AG20443 (cell line): ENCODE data around the gene ALDH9A1.
"Not testable (repeated sequence)": the region's sequence is repeated elsewhere in the genome, so short reads cannot be mapped to it uniquely, and the experiment has no call there.

Source experiments
- DNase-seq: peaks from one replicate; pipeline ENCODE4 v3.0.0; 2012; ENCODE audit warnings: low spot score, mixed read lengths

The ALDH9A1 gene

GRCh38 chr1:165697881-165698760 lies at the start of gene ALDH9A1:
TSS of gene ALDH9A1 (minus strand) at chr1:165698562. CDS start at chr1:165698558, 4 bp downstream.
- DNase-seq: peak; percentile 96

DNA sequence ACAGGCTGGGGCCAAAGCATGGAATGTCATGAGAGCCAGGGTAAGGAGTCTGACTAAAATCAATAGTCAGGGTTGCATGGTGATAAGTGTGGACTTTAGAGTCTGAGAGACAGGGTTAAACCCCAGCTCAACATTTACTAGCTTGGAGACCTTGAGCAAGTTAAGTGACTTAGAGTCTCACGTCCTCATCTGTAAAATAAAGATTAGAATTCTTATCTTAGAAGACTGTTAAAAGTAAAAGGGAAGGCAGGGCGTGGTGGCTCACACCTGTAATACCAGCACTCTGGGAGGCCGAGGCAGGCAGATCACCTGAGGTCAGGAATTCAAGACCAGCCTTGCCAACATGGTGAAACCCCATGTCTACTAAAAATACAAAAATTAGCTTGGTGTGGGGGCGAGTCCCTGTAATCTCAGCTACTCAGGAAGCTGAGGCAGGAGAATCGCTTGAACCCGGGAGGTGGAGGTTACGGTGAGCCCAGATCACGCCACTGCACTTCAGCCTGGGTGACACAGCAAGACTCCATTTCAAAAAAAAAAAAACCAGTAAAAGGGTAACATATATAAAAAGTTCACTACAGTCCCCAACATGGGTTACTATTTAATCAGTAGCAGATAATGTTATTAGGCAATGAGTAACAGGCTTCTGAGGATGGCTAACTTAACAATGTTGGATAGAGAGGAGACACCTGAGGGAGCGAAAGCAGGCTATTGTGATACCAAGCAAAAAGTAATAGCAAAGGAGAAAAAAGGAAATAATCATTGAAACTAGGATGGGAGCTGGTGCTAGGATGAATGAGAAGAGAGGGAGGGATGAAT lies 49.5 kb upstream of the ALDH9A1 start:
- DNase-seq: no peak

DNA sequence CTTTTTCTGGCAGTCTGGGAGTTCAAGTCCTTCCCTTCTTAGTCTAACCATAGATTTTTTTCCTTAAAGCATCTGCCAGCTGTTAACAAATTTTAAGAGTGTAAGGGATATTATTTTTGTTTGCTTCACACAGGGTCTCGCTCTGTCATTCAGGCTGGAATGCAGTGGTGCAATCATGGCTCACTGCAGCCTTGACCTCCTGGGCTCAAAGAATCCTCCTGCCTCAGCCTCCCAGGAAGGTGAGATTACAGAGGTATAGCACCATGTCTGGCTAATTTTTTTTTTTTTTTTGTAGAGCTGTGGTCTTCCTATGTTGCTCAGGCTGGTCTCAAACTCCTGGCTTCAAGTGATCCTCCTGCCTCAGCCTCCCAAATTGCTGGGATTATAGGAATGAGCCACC lies 46.6 kb upstream of the ALDH9A1 start:
- not testable (repeated sequence) for DNase-seq

- no peak for DNase-seq
Observed at GRCh38 chr1:165742194-165742593, 43.8 kb upstream of the ALDH9A1 start.

DNA sequence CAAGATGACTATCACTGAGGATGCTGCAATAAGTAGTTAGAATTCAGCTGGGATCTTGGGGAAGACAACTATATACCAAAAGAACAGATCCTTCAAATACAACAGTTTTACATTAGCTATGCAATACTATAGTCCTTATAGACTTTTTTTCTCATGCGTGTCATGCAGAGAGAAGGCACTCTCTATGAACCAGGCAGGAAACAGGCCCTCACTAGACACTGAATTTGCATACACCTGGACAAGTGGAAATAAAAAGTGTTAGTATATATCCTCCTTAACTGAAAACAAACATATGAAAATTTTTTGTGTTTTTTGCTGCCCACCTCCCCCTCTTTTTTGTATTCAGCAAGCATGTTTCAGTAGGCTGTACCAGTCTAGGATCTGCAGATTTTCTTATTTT lies 40.4 kb upstream of the ALDH9A1 start:
- no peak for DNase-seq

DNA sequence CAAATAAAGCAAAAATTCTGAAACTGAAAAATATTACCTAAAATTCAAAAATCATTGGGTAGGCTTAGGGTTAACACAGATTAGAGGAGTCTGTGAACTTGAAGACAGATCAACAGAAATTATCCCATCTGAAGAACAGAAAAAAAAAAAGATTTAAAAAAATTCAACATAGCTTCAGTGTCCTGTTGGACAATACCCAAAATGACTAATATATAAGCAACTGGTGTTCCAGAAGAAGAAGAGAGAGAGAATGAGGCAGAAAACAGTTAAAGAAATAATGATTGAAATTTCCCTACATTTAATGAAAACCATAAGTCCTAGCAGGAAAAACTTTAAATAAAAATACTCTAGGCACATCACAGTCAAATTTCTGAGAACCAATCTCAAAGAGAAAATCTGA lies 38.8 kb upstream of the ALDH9A1 start:
- DNase-seq: no peak

DNA sequence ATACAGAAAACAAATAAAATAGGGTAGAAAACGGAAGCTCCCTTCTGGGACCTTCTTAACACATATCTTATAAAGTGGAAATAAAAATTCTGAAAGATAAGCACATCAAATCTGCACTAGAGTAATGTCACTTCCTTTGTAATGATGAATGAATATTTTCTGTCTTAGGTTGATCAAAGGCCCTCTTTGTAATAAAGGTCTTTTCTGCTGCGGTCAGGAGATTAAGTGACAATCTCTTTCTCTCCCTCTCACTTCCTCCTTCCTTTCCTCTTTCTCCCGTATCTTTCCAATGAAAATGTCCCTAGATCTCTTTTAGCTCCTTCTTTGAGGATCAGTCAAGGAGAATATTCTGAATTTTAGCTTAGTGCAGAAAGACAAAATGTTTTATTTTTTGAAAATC lies 36.5 kb upstream of the ALDH9A1 start:
- DNase-seq: no peak

DNA sequence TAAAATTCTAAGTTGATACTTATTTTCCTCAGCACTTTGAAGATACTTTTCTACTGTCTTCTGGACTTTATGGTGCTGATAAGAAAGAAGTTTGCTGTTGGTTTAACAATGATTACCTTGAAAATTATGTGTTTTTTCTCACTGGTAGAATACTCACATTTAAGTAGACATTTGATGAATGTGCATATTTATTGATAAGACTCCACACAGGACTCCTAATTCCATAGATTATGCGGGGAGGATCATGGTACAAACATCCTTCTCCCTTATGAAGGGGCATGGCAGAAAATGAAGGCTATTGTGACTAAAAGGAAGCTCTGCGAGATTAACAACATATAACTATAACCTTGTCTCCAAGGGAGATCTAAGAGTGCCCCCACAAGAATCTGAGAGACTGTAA lies 28.5 kb upstream of the ALDH9A1 start:
- DNase-seq: no peak

GRCh38 chr1:165726169-165726568 lies 27.8 kb upstream of the ALDH9A1 start:
- DNase-seq: no peak

DNA sequence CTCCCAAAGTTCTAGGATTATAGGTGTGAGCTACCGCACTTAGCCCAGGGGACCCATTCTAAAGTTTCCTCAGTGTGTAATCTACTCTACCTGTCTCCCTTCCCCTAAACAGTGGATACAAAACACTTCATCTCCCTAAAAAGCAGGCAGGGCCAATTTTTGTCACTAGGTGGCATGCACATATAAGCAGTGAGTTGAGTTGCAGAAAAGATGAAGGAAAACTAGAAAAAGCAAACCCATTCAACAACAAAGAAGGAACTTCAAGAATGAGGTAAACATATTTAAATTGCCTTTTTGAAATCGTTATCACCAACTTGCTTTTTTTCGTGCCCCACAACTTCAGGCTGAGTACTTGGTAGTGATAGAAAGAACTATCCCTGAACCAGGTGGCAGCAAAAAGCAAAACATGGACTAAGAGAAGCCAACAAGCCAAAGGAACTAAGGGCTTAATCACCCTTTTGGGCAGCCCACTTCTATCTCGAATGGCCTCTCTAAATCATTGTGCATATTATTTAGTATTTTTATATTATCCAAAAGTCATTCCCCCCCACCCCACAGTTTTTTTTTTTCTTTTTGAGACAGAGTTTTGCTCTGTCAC lies 19.7 kb upstream of the ALDH9A1 start:
- peak; percentile 67 for DNase-seq

DNA sequence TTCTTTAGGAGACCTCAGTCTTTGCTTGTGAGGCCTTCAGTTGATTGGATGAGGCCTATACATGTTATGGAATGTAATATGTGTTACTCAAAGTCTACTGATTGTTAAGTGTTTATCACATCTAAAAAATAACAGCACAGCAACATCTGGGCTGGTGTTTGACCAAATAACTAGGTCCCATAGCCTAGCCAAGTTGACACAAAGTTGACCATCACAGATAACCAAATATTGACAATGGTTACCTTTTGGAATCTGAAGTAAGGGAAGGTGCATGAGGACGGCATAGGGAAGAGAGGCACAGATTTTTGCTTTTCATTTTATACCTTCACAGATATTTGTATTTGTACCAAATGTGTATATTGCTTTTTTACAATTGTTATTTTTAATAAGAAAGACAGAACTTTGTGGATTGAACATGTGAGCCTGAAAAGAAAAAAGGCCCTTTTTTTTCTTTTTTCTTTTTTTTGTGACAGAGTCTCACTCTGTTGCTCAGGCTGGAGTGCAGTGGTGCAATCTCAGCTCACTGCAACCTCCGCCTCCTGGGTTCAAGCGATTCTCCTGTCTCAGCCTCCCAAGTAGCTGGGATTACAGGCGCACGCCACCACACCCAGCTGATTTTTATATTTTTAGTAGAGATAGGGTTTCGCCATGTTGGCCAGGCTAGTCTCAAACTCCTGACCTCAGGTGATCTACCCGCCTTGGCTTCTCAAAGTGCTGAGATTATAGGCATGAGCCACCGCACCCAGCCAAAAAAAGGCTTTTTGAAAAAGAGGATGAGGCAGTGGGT lies 18.1 kb upstream of the ALDH9A1 start:
- DNase-seq: not testable (repeated sequence)

DNA sequence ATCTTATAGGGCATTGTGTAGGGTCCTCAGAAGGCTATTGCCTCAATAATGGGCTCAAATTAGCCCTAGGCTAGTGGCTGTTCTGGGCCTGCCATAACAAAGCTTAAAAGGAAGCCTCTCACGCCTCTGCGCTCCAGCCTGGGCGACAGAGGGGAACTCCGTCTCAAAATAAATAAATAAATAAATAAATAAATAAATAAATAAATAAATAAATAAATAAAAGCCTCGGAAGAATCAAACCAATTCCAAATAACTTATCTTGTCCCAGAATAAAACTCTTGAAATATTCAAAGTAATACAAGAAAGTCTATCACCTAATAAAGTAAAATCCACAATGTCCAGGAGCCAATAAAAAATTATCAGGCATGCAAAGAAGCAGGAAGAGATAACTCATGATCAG lies 14.4 kb upstream of the ALDH9A1 start:
- no peak for DNase-seq

GRCh38 chr1:165707984-165708706 lies 9.8 kb upstream of the ALDH9A1 start:
- no peak for DNase-seq

DNA sequence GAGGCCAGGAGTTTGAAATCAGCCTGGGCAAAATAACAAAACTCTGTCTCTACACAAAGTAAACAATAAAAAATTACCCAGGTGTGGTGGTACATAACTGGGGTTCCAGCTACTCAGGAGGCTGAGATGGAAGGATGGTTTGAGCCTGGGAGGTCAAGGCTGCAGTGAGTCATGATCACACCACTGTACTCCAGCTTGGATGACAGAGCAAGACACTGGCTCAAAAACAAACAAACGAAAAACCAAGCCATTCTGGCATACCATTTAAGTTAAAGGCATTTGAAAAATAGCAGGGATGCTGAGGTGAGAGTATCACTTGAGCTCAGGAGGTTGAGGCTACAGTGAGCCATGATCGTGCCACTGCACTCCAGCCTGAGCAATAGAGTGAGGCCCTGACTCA lies 5.3 kb upstream of the ALDH9A1 start:
- DNase-seq: no peak

DNA sequence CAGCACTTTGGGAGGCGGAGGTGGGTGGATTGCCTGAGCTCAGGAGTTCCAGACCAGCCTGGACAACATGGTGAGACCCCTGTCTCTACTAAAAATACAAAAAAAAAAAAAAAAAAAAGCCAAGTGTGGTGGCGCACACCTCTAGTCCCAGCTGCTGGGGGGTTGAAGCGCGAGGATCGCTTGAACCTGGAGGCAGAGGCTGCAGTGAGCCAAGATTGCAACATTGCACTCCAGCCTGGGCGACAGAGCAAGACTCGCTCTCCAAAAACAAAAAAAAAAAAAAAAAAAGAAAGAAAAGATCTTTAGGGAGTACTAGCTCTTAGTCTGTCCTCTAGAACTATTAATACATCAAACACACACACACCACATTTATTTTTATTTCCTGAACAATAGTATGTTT lies 3.6 kb upstream of the ALDH9A1 start:
- DNase-seq: not testable (repeated sequence)

GRCh38 chr1:165699577-165699976 lies 1.2 kb upstream of the ALDH9A1 start:
- no peak for DNase-seq

DNA sequence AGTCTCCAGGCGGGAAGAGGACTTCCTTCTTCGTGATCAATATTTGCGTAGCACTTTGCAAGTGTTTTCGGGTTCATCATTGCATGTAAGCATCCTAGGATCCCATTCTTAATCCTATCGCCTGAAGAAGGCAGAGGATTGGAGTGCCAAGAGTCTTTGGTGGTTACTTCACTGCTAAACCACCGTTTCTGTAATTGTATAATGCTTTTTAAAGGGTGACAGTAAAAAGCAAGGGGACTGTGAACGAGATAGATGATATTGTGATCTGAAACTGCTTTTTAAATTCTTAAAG lies 345 bp upstream of the ALDH9A1 start:
- no peak for DNase-seq

- DNase-seq: no peak
Observed at GRCh38 chr1:165697491-165697880, 876 bp downstream of the ALDH9A1 start.

GRCh38 chr1:165696625-165697100 lies 1.7 kb downstream of the ALDH9A1 start:
- DNase-seq: peak; percentile 63

DNA sequence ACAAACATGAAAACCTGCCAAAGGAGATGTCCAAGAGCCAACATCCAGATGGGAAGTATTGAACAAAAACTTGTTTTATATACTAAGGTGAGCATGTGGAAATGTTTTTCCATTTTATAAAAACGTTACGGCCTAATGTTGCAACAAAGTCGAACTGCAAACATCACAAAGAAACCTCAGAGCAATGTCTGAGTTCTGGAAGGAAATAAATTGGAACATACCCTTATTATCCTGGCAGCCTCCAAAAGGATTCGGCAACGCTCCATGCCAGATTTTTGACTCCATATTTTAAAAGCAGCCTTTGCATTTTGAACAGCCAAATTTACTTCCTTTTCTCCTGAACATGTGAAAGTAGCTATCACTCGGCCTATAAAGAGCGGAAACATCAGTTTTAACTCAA lies 3.3 kb downstream of the ALDH9A1 start:
- no peak for DNase-seq

- DNase-seq: no peak
Observed at GRCh38 chr1:165688046-165688445, 10.3 kb downstream of the ALDH9A1 start.
